HCT116 (cell line): ENCODE data around the gene ABCC1. TPM values are rescaled to one million over a fixed set of nuclear protein-coding genes. Genes with fewer than 3 reads are reported as not detected.

Experiments used
- ATAC-seq: fragments of 200-7000 bp; cut with Tn5 transposase; 2 replicates; pipeline ENCODE4 v1.9.1; 2020; ENCODE audit warnings: mild to moderate bottlenecking, moderate library complexity
- BruUV-seq: library from RNA; stranded (reverse); fragments of 400-500 nt; replicated peaks from 2 replicates; lab custom pipeline; 2021; lab: Mats Ljungman, UMichigan
- CTCF ChIA-PET: fragments of 300-600 bp; sonication (Branson Sonifier 250); formaldehyde crosslinking; loops from one replicate; lab custom pipeline; 2021; ENCODE audit warnings: antibody characterized with exemption; lab: Charles Lee
- POLR2A ChIA-PET: fragments of 300-600, 350-600 bp; sonication (Branson Sonifier 250); formaldehyde crosslinking; loops from one replicate; lab custom pipeline; 2021; ENCODE audit warnings: antibody characterized with exemption; lab: Charles Lee
- RAD21 ChIA-PET, 2 experiments: fragments of 300-600 bp; sonication (Branson Sonifier 250); formaldehyde crosslinking; loops; one replicate each; lab custom pipeline; 2023; ENCODE audit warnings: low total read pairs in 2 of 2; ENCODE audit not compliant: uncharacterized antibody in 2 of 2, unreplicated experiment in 2 of 2, low non-redundant PET in 1 of 2; lab: Charles Lee
- DNase-seq: peaks from one replicate; pipeline ENCODE4 v3.0.0-alpha.2; 2010; ENCODE audit warnings: low read depth, low spot score
- H2AFZ ChIP-seq: fragments of 200-600 bp; shearing (Covaris generic), sonication (generic); 2 replicates; pipeline ENCODE4 v1.6.1; 2017; ENCODE audit warnings: low read depth, mixed run types, mixed read lengths, antibody characterized with exemption, low read length; ENCODE audit not compliant: poor library complexity, severe bottlenecking
- H3K27ac ChIP-seq: 2 replicates; pipeline ENCODE4 v1.5.1; 2012; ENCODE audit warnings: low read depth, low read length
- H3K27me3 ChIP-seq: fragments of 200-600 bp; sonication (generic); 2 replicates; pipeline ENCODE4 v1.6.1; 2016; ENCODE audit warnings: mixed run types, low read length, mixed read lengths; ENCODE audit not compliant: insufficient read depth
- H3K36me3 ChIP-seq, 2 experiments: fragments of 200-500 bp in 1 of 2; fragments of 200-600 bp in 1 of 2; sonication (Bioruptor generic) in 1 of 2; sonication (generic) in 1 of 2; 2 replicates each; pipeline versions ENCODE4 v1.5.1 to v1.6.1; 2014 to 2016; ENCODE audit warnings: low read length in 2 of 2, inconsistent platforms in 1 of 2, mixed read lengths in 1 of 2, mixed run types in 1 of 2; ENCODE audit not compliant: insufficient read depth in 2 of 2, control insufficient read depth in 1 of 2
- H3K4me1 ChIP-seq, 2 experiments: fragments of 200-600 bp in 1 of 2; sonication (generic) in 1 of 2; 2 replicates each; pipeline versions ENCODE4 v1.5.1 to v1.6.1; 2012 to 2017; ENCODE audit warnings: low read length in 2 of 2, inconsistent platforms in 1 of 2, mild to moderate bottlenecking in 1 of 2, mixed read lengths in 1 of 2, mixed run types in 1 of 2, moderate library complexity in 1 of 2; ENCODE audit not compliant: insufficient read depth in 2 of 2, control insufficient read depth in 1 of 2
- H3K4me2 ChIP-seq: fragments of 200-600 bp; sonication (generic); 2 replicates; pipeline ENCODE4 v1.6.1; 2017; ENCODE audit warnings: mixed run types, low read length, mixed read lengths
- H3K4me3 ChIP-seq, 2 experiments: fragments of 200-600 bp in 1 of 2; sonication (generic) in 1 of 2; replicated peaks in 1 of 2; 2 replicates each; pipeline ENCODE4 v1.5.1; 2011 to 2016; ENCODE audit warnings: low read length in 2 of 2, control low read depth in 1 of 2, low read depth in 1 of 2, mild to moderate bottlenecking in 1 of 2, mixed read lengths in 1 of 2, mixed run types in 1 of 2
- H3K79me2 ChIP-seq: fragments of 200-600 bp; sonication (generic); 2 replicates; pipeline ENCODE4 v1.6.1; 2017; ENCODE audit warnings: mild to moderate bottlenecking, mixed run types, low read length, moderate library complexity, mixed read lengths; ENCODE audit not compliant: insufficient read depth
- H3K9ac ChIP-seq: fragments of 200-600 bp; sonication (generic); 2 replicates; pipeline ENCODE4 v1.6.1; 2016; ENCODE audit warnings: low read length, mixed read lengths
- H3K9me2 ChIP-seq: fragments of 200-600 bp; sonication (generic), shearing (Covaris generic); 2 replicates; pipeline ENCODE4 v1.6.1; 2017; ENCODE audit warnings: mixed run types, mild to moderate bottlenecking, moderate library complexity; ENCODE audit not compliant: insufficient read depth
- H3K9me3 ChIP-seq, 2 experiments: fragments of 200-500 bp in 1 of 2; fragments of 200-600 bp in 1 of 2; sonication (Bioruptor generic) in 1 of 2; sonication (generic) in 1 of 2; 2 replicates each; pipeline ENCODE4 v1.6.1; 2014 to 2017; ENCODE audit warnings: low read length in 2 of 2, mixed read lengths in 2 of 2, inconsistent platforms in 1 of 2, low read depth in 1 of 2, mild to moderate bottlenecking in 1 of 2, mixed run types in 1 of 2, moderate library complexity in 1 of 2; ENCODE audit not compliant: control insufficient read depth in 1 of 2, insufficient read depth in 1 of 2
- H4K20me1 ChIP-seq: fragments of 200-600 bp; sonication (generic), shearing (Covaris generic); 2 replicates; pipeline ENCODE4 v1.6.1; 2017; ENCODE audit warnings: mixed run types, mild to moderate bottlenecking, moderate library complexity; ENCODE audit not compliant: insufficient read depth
- ATF3 ChIP-seq: IDR thresholded peaks from 2 replicates; pipeline ENCODE4 v1.6.1; 2012
- CBX3 ChIP-seq: IDR thresholded peaks from 2 replicates; pipeline ENCODE4 v1.6.1; 2012; ENCODE audit warnings: low read depth
- CTCF ChIP-seq, 3 experiments: fragments of 200-600 bp in 1 of 3; sonication (generic) in 1 of 3; IDR thresholded peaks in 2 of 3; conservative IDR thresholded peaks in 1 of 3; 2 replicates each; pipeline ENCODE4 v1.5.1; 2012 to 2017; ENCODE audit warnings: low read depth in 2 of 3, low read length in 2 of 3, antibody characterized with exemption in 1 of 3, borderline replicate concordance in 1 of 3, control low read depth in 1 of 3, mild to moderate bottlenecking in 1 of 3, mixed read lengths in 1 of 3, mixed run types in 1 of 3, moderate library complexity in 1 of 3; ENCODE audit not compliant: insufficient read depth in 1 of 3
- FOSL1 ChIP-seq: IDR thresholded peaks from 2 replicates; pipeline ENCODE4 v1.6.1; 2012; ENCODE audit warnings: low read depth
- POLR2A ChIP-seq: IDR thresholded peaks from 2 replicates; pipeline ENCODE4 v1.7.0; 2011; ENCODE audit warnings: borderline replicate concordance; ENCODE audit not compliant: insufficient read depth, insufficient read length; ENCODE audit errors: extremely low read depth
- POLR2AphosphoS5 ChIP-seq: IDR thresholded peaks from 2 replicates; pipeline ENCODE4 v1.6.1; 2011; ENCODE audit warnings: mild to moderate bottlenecking, low read depth, low read length, moderate library complexity
- REST ChIP-seq: IDR thresholded peaks from 2 replicates; pipeline ENCODE4 v1.6.1; 2012; ENCODE audit warnings: low read depth
- SIN3A ChIP-seq: IDR thresholded peaks from 2 replicates; pipeline ENCODE4 v1.6.1; 2012; ENCODE audit warnings: low read depth
- SP1 ChIP-seq: IDR thresholded peaks from 2 replicates; pipeline ENCODE4 v1.6.1; 2012; ENCODE audit warnings: low read depth
- SRF ChIP-seq: IDR thresholded peaks from 2 replicates; pipeline ENCODE4 v1.6.1; 2012; ENCODE audit warnings: low read depth
- TCF7L2 ChIP-seq: IDR thresholded peaks from 2 replicates; pipeline ENCODE4 v1.7.0; 2011; ENCODE audit warnings: borderline replicate concordance, inconsistent platforms; ENCODE audit not compliant: insufficient read depth, insufficient read length; ENCODE audit errors: extremely low read depth
- ZFX ChIP-seq: fragments of 450-650 bp; IDR thresholded peaks from 2 replicates; pipeline ENCODE4 v1.6.1; 2017
- intact Hi-C: fragments of 100-400 bp; cut with micrococcal nuclease; formaldehyde crosslinking; loops from 2 replicates; pipeline ENCODE4 v1.10.0; 2022
- total RNA-seq: library from RNA; stranded (reverse); gene quantifications from one replicate; pipeline ENCODE4 v1.2.1, GENCODE V29; 2021; ENCODE audit not compliant: unreplicated experiment

Gene ABCC1
- total RNA-seq, 1 experiment from 2014 or later = 61.9 TPM

GRCh38 chr16:16150878-16151152 is 201.4 kb downstream of the ABCC1 start:
- Histone ChIP-seq H3K4me3 (no peak overlapping the region), H3K4me2 (no peak overlapping the region), H3K9me3 (no peaks in the 10 kb centered on the region), H3K9ac (no peak overlapping the region), H2AFZ (no peak overlapping the region), H3K9me2 (no peaks in the 10 kb centered on the region), H3K4me1 (no peaks in the 10 kb centered on the region), H4K20me1 (no peaks in the 10 kb centered on the region), H3K27ac (no peak overlapping the region), H3K27me3 (no peaks in the 10 kb centered on the region), H3K36me3 (no peaks in the 10 kb centered on the region), H3K79me2 (no peaks in the 10 kb centered on the region)
- POLR2A ChIA-PET = no interaction called here
- RAD21 ChIA-PET = no interaction called here
- TF ChIP-seq SIN3A = no peak
- no peak for TF ChIP-seq ATF3
- no peak for TF ChIP-seq POLR2AphosphoS5
- TF ChIP-seq SP1 = no peak
- BruUV-seq = no TSS peak
- DNase-seq (no peak), ATAC-seq (no peak)
- intact Hi-C loops = no loop called here
- CTCF ChIA-PET = no interaction called here

- Histone ChIP-seq H3K27ac (no peak overlapping the region), H3K9me3 (no peaks in the 10 kb centered on the region), H3K9me2 (no peaks in the 10 kb centered on the region), H3K27me3 (no peaks in the 10 kb centered on the region), H2AFZ (no peak overlapping the region), H4K20me1 (no peaks in the 10 kb centered on the region), H3K4me2 (no peak overlapping the region), H3K9ac (no peak overlapping the region), H3K79me2 (no peaks in the 10 kb centered on the region), H3K36me3 (no peaks in the 10 kb centered on the region), H3K4me1 (no peaks in the 10 kb centered on the region), H3K4me3 (no peak overlapping the region)
- POLR2A ChIA-PET = no interaction called here
- no peak for ATAC-seq
- RAD21 ChIA-PET = no interaction called here
- CTCF ChIA-PET = no interaction called here
- no peak for DNase-seq
- BruUV-seq = no TSS peak
- intact Hi-C loops = no loop called here
- no peak for TF ChIP-seq SP1
- no peak for TF ChIP-seq CTCF (IDR thresholded peaks at IDR 0.05 in 2 of 3, conservative IDR thresholded peaks at IDR 0.05 in 1 of 3; ENCODE audit: borderline replicate concordance in 1 of 3, insufficient read depth in 1 of 3, low read depth in 2 of 3, low read length in 2 of 3)
- no peak for TF ChIP-seq POLR2A
- no peak for TF ChIP-seq REST
- no peak for TF ChIP-seq FOSL1
- no peak for TF ChIP-seq ZFX
- TF ChIP-seq TCF7L2 = no peak
- TF ChIP-seq SIN3A = no peak
- TF ChIP-seq CBX3 = no peak
- TF ChIP-seq SRF = no peak
Measured at GRCh38 chr16:16151315-16151714, 201.9 kb downstream of the ABCC1 start.
